ENCODE measurements around the gene FUZ.

The FUZ gene

GRCh38 chr19:49851456-49852259 is 38.6 kb upstream of the FUZ start:
- no peak for DNase-seq (ENCODE audit: low read depth in 2 of 2)

- peak; percentile 80 to 85 for DNase-seq (ENCODE audit: low read depth in 2 of 2)
Observed at GRCh38 chr19:49850487-49851342, 37.6 kb upstream of the FUZ start, which contains the start of gene PTOV1. Gene PTOV1, plus strand, starts transcription at chr19:49851159.

GRCh38 chr19:49850221-49850486 is 37.1 kb upstream of the FUZ start:
- no peak for DNase-seq (ENCODE audit: low read depth in 2 of 2)

GRCh38 chr19:49849433-49850220 is 36.5 kb upstream of the FUZ start:
- DNase-seq (ENCODE audit: low read depth in 2 of 2), result no peak

- no peak for DNase-seq (ENCODE audit: low read depth in 2 of 2)
Observed at GRCh38 chr19:49848938-49849337, 35.8 kb upstream of the FUZ start.

- DNase-seq (ENCODE audit: low read depth in 2 of 2), result no peak
Observed at GRCh38 chr19:49847731-49848696, 34.9 kb upstream of the FUZ start.

GRCh38 chr19:49846408-49846807 is 33.3 kb upstream of the FUZ start:
- no peak for DNase-seq (ENCODE audit: low read depth in 2 of 2)

- DNase-seq (ENCODE audit: low read depth in 2 of 2), result no peak
Observed at GRCh38 chr19:49845414-49845813, 32.3 kb upstream of the FUZ start.

GRCh38 chr19:49844138-49845095 is 31.3 kb upstream of the FUZ start:
- no peak for DNase-seq (ENCODE audit: low read depth in 2 of 2)

- no peak for DNase-seq (ENCODE audit: low read depth in 2 of 2)
Observed at GRCh38 chr19:49843265-49843664, 30.2 kb upstream of the FUZ start.

GRCh38 chr19:49840736-49841249 is 27.7 kb upstream of the FUZ start:
- DNase-seq (ENCODE audit: low read depth in 2 of 2), result no peak

GRCh38 chr19:49840321-49840720 is 27.2 kb upstream of the FUZ start:
- DNase-seq (ENCODE audit: low read depth in 2 of 2), result no peak

- no peak for DNase-seq (ENCODE audit: low read depth in 2 of 2)
Observed at GRCh38 chr19:49839713-49840112, 26.6 kb upstream of the FUZ start.

GRCh38 chr19:49838885-49839588 is 25.9 kb upstream of the FUZ start:
- DNase-seq (ENCODE audit: low read depth in 2 of 2), result no peak

GRCh38 chr19:49837425-49837824 is 24.3 kb upstream of the FUZ start:
- no peak for DNase-seq (ENCODE audit: low read depth in 2 of 2)

GRCh38 chr19:49837009-49837310 is 23.9 kb upstream of the FUZ start:
- no peak for DNase-seq (ENCODE audit: low read depth in 2 of 2)

- DNase-seq (ENCODE audit: low read depth in 2 of 2), result no peak
Observed at GRCh38 chr19:49836176-49837008, 23.3 kb upstream of the FUZ start.

- no peak for DNase-seq (ENCODE audit: low read depth in 2 of 2)
Observed at GRCh38 chr19:49835562-49835961, 22.5 kb upstream of the FUZ start.
